NCI-H1092 (cell line): ENCODE data around the gene A4GALT.
"Not testable (repeated sequence)": the region's sequence is repeated elsewhere in the genome, so short reads cannot be mapped to it uniquely, and the experiment has no call there.

ENCODE experiments used
- DNase-seq: peaks from one replicate; lab custom pipeline; 2025; lab: John Stamatoyannopoulos, UW

A4GALT gene

GRCh38 chr22:42720263-42721044, at the start of gene A4GALT:
TSS of gene A4GALT (minus strand) at chr22:42720870. CDS start at chr22:42693951, 26,919 bp downstream.
- no peak for DNase-seq

- DNase-seq, result no peak
These were observed 49.7 kb upstream of the A4GALT start for GRCh38 chr22:42770448-42770726.

GRCh38 chr22:42769574-42770447, 49.1 kb upstream of the A4GALT start:
- DNase-seq, result no peak

- no peak for DNase-seq
These were observed 48.5 kb upstream of the A4GALT start for GRCh38 chr22:42769238-42769573.

GRCh38 chr22:42768385-42769035, 47.8 kb upstream of the A4GALT start:
- no peak for DNase-seq

- no peak for DNase-seq
These were observed 46.2 kb upstream of the A4GALT start for GRCh38 chr22:42766860-42767259.

- DNase-seq, result no peak
These were observed 44.3 kb upstream of the A4GALT start for GRCh38 chr22:42764895-42765363.

- DNase-seq, result no peak
These were observed 43.4 kb upstream of the A4GALT start for GRCh38 chr22:42763965-42764480.

GRCh38 chr22:42760806-42761565, 40.3 kb upstream of the A4GALT start:
- no peak for DNase-seq

- DNase-seq, result no peak
These were observed 38.4 kb upstream of the A4GALT start for GRCh38 chr22:42758931-42759629.

GRCh38 chr22:42755553-42755952, 34.9 kb upstream of the A4GALT start:
- DNase-seq, result not testable (repeated sequence)

GRCh38 chr22:42755121-42755520, 34.5 kb upstream of the A4GALT start:
- not testable (repeated sequence) for DNase-seq

GRCh38 chr22:42754658-42755057, 34.0 kb upstream of the A4GALT start:
- no peak for DNase-seq

GRCh38 chr22:42752912-42753311, 32.2 kb upstream of the A4GALT start:
- no peak for DNase-seq

GRCh38 chr22:42752230-42752746, 31.6 kb upstream of the A4GALT start:
- DNase-seq, result no peak

- not testable (repeated sequence) for DNase-seq
These were observed 29.8 kb upstream of the A4GALT start for GRCh38 chr22:42750421-42750820.

GRCh38 chr22:42747701-42748513, 27.2 kb upstream of the A4GALT start:
- no peak for DNase-seq

GRCh38 chr22:42745118-42745517, 24.4 kb upstream of the A4GALT start:
- no peak for DNase-seq

- no peak for DNase-seq
These were observed 22.9 kb upstream of the A4GALT start for GRCh38 chr22:42743501-42743991.

- DNase-seq, result no peak
These were observed 22.3 kb upstream of the A4GALT start for GRCh38 chr22:42742940-42743339.
